HuH-7 (cell line): ENCODE data around the gene MAP3K10.

ENCODE experiments used
- DNase-seq: peaks from one replicate; pipeline ENCODE4 v3.0.0; 2011; ENCODE audit warnings: low spot score

MAP3K10 gene

DNA sequence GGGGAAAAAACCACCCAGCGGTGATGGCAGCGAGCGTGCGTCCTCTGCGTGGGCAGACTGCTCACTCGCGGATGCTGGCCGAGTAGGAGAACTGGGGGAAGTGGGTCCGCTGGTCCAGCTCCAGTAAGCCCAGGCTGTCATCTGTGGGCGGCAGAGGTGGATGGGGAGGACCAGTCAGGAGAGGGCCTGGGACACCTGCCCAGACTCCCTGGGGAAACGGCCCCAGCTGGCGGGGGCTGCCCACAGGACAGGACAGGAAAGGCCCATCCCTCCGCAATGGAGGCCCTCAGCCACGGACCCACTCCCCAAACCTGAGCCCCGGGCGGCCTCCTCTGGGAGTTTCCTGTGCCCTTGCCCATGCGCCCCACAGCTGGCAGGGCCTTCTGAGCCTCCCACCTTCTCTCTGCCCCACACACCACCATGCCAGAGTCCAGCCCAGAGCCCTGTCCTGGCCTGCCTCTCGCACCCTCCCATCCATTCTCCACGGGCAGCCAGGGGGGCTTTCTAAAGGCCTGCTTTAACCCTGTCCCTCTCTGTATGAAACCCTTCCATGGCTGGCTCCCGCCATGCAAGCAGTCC lies 42.7 kb downstream of the MAP3K10 start:
- DNase-seq = no peak

DNA sequence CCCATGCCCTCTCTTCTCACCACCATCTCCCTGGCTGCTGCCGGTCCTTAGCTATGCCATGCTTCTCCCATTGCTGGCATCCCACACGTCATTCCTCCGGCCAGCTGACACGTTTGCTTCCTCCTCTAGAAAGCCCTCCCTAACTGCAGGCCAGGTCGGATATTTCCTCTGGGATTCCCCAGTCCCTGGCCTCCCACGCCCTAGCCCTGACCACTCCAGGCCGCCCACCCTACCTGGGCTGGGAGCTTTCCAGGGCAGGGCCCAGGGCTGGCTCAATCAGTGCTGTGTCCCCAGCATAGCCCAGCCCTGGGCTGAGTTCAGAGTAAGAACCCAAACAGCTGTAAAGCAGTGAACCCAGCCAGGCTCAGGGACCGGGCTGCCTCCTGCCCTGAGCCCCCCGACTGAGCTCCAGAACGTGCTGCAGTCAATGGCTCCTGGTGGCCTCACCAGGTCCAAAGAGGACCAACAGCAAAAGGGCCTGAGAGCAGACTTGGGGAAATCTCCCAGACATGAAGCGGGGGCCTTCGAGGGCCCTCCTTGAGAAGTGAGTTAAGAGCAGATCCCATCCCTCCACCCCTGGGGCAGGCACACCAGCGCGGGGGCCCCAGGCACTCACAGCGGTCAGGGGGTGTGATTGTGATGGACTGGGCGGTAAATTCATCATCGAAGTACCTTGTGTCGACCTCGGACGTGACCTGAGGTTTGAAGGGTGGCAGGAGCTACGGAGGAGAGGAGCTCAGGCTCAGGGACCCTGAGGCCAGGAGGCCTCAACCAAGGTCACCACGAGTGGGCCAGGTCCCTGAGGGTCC lies 43.4 kb downstream of the MAP3K10 start:
- DNase-seq = no peak

DNA sequence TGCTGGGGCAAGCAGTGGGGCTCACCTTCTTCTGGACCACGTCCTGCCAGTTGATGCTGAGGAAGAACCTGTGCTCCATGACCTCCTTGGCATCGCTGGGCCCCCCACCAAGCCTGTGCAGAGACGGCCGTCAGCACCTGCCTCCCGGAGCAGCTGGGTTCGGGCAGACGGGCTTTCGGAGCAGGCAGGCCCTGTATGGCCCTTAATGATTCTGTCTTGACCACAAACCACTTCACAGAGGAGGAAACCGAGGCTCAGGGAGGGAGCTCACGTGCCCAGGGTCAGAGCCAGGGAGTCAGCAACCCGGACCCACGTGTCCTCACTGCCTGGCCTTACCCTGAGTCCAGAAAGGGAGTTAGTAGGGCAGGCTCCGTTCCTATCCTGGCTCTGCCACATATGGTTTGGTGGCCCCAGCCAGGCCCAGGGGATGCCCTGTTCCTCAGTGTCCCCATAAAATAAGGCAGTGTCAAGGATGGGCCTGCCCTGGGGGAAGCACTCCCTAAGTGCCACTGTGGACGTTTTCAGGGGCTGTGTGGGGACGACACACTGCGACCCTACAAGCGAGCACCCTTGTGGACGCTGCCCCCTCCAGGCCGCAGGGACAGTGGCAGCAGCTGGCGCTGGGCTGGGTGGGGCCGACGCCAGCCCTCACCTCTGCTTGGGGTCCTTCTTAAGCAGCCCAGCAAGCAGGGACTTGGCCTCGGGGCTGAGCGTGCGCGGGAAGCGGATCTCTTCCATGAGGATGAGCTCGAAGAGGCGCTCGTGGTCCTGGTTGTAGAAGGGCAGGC lies 44.2 kb downstream of the MAP3K10 start:
- DNase-seq = no peak

DNA sequence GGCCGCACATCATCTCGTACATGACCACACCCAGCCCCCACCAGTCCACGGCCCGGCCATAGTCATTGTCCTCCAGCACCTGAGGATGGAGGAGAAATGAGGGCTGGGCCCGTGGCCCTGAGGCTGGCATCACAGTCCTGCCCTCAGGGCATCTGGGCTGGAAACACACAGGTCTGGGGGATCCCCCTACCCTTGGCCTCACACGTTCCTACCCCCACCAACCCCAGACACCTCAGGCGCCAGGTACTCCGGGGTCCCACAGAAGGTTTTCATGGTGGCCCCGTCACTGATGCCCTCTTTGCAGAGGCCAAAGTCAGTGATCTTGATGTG lies 44.8 kb downstream of the MAP3K10 start:
- DNase-seq = no peak

DNA sequence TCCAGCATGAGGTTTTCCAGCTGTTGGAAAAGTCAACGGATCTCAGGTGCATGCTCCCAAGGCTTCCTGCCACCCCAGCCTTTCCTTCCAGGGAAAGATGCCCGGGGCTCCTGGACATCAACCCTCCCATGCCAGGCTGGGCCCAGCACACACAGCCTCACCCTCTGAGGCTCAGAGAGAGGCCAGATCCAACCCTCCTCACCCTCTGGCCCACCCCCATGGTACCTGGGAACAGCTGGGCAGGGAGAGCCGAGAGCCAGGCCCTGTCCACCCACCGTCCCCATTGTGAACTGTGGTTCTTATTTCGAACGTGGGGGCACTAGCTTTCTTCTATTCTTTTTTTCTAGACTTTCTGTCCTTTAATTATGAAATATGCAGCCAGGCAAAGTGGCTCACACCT lies 45.1 kb downstream of the MAP3K10 start:
- DNase-seq = no peak

DNA sequence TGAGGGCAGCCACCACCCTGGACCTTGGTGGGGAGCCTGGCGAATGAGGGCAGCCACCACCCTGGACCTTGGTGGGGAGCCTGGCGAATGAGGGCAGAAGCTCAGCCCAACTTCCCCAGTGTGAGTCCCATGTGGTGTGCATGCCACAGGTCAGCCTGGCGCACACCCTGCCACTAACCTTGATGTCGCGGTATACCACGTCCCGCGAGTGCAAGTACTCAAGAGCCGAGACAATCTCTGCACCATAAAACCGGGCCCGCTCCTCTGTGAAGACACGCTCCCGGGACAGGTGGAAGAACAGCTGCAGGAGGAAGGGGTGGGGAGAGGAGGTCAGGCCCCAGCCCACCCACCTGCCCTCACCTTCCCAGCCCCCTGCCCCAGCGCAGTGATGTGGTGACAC lies 46.6 kb downstream of the MAP3K10 start:
- no peak for DNase-seq

DNA sequence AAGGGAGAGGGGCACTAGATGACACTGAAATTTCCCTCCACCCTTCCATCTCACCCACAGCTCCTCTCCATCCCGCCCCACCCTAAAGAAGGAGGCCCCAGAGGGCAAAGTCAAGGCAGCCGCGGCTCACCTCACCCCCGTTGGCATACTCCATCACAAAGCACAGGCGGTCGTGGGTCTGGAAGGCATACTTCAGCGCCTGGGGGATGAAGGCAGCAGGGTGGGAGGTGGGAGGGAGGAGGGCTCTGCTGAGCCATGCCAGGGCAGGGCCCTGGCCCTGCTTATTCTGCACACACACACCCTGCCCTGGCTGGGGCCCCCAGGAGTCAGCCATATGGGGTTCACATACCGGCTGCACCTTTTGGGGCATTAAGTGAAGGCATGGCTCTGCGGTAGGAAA lies 47.5 kb downstream of the MAP3K10 start:
- no peak for DNase-seq

DNA sequence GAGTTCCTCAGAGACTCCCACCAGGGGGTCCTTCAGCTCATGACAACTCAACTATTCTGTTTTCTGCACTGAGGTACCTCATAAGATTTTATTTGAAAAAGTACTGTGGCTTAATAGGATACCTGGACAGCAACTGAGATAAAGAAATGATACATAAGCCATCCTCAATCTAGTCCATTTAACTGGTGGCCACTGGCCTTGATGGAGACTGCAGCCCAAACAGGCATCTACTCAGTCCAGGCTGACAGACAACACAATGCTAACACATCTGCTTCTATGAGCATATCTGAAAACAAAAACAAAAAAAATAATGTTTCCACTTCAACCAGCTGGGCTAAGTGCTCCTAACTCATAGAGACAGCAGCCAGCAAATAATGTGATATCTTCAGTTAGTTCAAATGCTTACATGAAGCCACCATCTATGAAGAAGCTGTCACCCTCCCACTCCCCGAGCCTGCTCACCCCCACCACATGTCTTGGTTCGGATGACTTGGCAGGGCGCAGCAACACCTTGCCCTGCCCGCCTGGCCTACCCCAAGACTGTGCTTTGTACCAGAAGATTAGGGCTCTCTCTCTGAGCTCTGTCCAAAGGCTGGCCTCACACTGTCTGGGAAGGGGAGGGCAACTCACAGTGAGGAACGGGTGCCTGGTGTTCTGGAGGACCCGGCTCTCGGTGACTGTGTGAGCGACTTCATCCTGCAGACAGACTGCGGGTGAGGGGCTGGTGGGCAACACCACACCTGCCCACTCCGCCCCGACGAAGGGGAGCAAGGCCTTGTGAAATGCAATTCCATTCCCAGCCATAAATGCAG lies 48.4 kb downstream of the MAP3K10 start:
- no peak for DNase-seq

DNA sequence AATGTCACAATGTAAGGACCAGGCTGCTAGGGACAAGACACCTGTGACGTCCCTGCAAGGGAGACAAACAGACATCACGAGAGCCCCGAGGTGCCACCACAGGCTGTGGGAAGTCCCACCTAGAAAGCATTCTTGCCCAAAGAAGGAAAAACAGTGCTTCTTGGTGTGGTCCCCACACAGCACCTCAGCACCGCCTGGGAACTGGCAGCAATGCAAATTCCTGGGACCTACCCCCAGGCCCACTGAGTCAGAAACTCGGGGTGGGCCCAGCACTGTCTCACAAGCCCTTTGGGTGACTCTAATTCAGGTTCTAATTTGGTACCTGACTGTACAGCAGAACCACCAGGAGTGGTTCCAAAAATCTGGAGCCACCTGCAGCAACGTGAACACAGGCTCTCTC lies 49.1 kb downstream of the MAP3K10 start:
- DNase-seq = no peak

DNA sequence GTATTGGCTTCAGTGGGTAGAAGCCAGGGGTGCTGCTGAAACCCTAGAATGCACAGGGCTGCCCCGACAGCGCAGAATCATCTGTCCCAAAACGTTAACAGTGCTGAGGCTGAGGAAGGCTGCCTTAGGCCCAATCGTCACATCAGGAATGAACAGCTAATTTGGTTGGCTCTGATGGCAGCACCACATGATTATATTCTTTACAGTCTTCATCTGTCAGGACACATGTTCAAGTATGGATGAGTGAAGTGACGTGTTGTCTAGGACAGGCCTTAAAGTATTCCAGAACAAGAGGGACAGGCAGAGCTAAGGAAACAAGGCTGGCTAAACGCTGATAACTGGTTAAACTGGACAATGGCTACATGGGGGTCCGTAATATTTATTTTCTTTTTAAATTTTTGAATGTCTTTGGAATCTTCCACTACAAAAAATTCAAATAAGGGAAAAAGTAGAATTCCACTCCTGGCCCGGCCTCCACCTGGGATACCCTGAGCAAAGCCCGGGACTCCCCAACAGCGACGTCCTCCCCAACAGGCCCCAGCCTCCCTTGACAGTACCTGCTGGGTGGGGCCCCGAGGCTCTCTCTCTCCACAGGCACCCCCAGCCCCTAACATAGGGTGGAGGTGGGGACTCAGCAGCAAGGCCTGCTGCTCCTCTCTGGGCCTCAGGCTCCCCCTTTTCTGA lies 50.0 kb downstream of the MAP3K10 start:
- no peak for DNase-seq

DNA sequence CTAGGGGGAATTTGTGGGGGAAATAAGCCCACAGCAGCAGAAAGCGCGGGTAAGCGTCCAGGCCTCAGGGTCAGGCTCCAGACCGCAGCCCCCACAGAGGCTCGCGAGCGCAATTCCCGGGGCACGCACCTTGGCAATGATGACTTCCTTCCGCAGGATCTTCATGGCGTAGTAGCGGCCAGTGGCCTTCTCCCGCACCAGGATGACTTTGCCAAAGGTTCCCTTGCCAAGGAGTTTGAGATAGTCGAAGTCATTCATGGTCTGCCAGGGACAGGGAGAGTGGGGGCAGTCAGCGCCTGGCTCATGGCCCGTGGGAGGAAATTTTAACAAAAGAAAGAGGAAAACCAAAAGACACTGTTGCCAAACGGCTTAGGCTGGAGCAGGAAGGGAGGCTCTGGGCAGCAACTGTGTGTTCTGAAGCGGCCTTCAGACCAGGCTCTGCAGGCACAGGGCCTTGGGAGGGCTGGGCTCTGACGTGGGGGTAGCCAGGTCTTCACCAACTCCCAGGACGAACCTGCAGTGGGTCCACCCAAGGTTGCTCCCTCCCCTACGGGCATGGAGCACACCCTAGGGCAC lies 50.7 kb downstream of the MAP3K10 start:
- DNase-seq = no peak

DNA sequence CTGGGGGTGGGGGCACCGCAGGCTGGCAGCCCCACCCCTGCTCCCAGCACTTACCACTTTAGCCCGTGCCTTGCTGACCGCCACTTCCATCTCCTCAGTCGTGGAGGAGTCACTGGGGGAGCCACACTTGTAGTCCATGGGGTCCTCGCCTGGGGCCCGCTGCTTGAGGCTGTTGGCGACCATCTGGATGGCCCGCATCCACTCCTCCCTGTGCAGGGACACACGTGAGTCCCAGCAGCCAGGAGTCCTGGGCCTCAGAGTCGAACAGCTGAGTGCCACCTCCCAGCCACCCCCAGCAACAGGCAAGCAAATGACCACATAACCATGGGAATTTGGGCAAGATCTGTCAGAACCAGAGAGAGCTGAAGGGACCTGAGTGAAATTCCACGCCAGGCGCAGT lies 51.3 kb downstream of the MAP3K10 start:
- no peak for DNase-seq

DNA sequence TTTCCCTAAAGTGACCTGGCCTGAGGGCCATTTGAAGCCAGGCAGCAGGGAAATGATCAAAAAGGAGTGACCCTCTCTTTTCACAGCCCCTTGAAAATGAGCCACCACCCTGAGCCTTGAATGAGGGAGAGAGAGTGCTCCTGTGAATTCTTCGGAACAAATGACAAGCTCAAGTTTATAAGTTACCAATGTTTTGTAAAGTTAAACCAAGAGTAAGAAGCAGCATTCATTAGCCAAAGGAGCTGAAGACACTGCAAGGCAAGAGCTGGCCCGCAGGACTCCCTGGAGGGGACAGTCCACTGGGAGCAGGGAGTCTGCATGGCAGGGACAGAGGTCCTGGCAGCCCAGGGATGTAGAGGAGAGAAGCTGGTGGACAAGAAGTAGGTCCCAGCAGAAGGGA lies 52.0 kb downstream of the MAP3K10 start:
- no peak for DNase-seq

DNA sequence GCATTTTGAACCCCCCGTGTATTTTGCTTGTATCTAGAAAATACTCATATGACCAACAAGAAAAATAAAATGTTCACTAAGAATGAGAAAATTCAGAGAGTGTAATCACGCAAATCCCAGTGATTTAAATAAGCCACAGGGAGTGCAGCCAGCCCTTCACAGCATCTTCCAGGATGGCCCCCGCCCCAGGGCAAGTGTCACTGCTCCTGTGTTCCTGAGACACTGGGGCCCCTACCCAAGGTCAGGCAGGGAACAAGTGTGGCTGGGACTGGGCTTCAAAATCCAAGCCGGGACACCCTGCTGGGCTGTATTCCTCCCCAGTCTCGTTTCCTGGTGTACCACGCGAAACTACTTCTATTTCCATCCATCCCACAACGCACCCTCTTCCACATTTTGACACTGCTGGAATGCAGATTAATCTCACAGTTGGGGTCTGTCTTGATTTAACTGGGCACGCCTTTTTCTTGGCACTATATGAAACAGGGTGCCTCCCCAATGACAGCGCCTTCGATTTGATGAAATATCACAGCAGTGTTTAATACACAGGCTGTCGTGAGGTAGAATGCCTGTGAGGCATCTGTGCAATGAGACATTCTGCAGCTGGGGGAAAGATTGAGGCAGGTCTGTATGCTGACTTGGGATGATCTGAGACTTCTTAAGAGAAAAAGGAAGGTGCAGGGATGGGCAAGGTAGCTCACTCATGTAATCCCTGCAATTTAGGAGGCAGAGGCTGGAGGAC lies 53.5 kb downstream of the MAP3K10 start:
- DNase-seq = no peak

DNA sequence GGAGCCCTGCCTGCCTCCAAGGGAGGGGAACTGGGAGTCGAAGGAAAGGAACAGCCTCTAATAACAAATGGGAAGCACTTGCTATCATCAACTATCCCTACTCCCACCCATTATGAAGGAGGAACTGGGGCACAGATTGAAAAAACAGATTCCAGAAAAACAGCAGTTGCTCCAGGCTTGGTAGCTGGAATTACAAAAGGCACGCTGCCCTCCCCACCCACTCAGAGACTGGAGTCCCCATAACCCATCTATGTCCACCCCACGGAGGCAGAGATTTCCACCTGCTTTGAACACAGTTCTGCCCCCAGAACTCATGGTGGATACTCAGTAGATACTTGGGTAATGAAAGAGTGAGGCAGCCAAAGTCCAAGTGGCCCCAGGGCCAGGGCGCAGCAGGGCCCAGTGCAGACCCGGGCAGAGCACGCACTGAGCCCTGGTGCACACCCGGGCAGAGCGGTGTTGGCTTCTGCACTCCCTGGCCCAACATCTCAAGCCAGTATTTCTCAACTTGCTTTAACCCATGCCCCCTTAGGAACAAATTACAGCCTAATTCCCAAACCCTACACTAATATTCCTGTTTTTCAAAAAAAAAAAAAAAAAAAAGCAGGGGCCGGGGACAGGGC lies 54.4 kb downstream of the MAP3K10 start:
- no peak for DNase-seq

DNA sequence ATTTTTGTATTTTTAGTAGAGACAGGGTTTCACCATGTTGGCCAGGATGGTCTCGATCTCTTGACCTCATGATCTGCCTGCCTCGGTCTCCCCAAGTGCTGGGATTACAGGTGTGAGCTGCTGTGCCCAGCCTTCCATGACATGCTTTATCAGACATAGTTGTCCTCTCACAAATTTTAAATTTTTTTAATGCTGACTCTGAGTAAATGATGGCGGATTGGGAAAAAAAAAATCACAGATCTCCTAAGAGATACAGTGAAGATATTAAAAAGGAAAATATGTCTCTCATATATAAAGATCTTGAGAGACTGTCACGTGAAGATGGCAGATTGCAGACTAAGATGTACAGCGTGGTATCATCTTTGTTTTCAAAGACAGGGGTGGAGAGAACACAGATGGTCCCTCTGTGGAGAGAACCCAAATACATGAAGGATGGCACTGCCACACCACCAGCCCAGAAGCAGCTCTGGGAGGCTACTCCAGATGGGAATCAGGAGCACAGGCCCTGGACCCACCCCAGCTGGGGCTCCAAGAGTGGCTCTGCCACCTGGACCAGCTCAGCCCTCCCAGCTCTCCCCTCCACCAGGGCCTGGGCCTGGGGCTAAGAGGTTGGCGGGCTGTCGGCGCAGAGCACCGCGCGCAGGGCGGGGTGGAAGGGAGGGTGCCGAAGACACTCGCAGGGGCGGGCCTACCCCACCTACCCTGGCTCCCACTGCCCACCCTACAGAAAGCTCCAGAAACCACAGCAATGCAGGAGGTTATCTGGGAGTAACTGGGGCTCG lies 55.3 kb downstream of the MAP3K10 start:
- no peak for DNase-seq

DNA sequence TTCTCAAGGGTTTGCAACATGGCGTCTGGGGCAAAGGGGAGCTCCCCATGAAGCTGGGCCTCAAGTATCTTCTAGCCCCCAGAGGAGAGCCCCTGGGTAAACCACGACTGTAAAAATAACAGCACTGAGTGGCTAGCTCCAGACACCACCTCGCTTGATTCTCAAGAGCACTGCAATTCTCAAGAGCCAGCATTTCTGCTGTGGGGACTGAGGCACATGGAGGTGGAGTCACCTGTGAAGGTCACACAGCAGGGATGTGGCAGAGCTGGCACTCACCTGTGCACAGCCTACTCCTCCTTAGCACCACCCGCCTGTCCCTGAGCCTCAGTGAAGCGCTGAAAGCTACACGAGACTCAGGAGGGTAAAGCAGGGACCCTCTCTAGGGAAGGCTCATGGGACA lies 56.0 kb downstream of the MAP3K10 start:
- DNase-seq = no peak

DNA sequence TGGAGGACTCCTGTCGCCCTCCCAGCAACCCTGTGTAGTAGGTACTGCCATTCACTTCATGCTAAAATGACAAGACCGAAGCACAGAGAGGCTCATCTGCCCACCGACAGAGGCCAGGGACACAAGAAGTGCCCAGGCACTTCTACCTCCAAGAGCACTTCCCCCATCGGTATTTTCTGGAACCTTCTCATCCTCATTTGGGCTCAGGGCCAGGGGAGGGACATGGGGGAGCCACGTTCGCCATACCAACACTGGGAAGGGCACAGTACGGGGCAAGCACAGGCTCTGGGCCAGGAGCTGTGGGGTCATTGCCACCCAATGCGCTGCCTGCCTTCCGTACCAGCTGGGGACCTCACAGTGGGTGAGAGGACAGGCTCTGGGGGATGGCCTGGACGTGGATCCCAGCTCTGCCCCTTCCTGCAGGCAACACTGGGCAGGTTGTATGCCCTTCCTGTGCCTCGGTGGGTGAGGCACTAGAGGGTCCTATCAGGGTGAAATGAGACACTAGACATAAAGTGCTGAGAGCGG lies 56.6 kb downstream of the MAP3K10 start:
- no peak for DNase-seq

DNA sequence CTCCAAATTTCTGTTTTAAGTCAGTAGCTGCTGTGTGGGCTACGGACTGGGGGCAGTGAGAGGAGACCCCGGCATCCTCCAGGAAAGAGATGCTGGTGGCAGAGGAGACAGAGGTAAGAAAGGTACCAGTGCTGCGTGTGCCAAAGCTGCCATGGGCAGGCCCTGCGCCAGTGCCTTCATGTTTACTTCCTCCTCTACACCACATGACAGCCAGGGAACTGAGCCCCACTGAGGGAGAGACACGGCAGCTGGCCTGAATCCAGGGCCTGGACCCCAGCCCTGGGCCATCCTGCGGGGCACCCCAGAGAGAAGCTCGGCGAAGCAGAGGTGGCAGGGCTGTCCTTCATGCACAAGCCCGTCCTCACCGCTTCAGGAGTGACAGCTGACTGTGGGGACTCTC lies 58.0 kb downstream of the MAP3K10 start:
- no peak for DNase-seq
